ENCODE results near the gene GALR3.

GALR3 gene

DNA sequence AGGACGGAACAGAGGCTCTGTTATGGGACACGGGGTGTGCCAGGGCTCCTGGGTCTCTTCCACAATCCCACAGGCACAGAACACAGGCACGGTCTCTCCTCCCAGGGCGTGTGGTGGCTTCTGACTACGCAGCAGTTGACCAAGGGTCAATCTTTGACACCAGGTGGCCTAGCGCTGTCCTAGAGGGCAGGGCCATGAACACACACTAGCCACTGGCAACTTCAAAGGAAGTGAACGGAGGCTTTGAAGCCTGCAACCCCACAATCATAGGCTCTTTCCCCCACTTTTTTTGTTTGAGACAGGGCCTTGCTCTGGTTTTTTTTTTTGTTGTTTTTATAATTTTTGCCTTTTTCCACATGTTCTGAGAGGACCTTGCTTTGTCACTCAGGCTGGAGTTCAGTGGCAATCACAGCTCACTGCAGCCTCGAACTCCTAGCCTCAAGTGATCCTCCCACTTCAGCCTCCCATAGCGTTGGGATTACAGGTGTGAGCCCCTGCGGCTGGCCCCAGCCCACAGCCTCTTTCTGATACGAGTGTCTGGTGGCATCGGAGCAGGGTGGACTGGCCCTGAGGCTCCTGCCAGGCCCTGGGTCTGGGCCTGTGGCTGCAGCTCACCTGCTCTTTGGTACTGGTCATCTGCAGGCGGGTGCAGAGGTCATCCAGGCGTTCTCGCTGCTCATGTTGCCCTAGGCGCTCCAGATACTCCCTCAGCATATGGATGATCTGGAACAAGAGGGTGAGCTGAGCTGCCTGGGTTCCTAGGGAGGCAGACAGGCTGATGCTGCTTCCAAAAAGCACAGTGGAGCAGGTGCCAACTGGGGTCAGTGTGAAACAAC lies 9.1 kb downstream of the GALR3 start:
- no peak for DNase-seq (ENCODE audit: low spot score)
- in situ Hi-C loops (cut with MboI; ENCODE audit: low pct_unique_long_range_greater_than_20kb, low sequenced_read_pairs, unreplicated experiment) = no loop called here
- TF ChIP-seq, protein P1, sequence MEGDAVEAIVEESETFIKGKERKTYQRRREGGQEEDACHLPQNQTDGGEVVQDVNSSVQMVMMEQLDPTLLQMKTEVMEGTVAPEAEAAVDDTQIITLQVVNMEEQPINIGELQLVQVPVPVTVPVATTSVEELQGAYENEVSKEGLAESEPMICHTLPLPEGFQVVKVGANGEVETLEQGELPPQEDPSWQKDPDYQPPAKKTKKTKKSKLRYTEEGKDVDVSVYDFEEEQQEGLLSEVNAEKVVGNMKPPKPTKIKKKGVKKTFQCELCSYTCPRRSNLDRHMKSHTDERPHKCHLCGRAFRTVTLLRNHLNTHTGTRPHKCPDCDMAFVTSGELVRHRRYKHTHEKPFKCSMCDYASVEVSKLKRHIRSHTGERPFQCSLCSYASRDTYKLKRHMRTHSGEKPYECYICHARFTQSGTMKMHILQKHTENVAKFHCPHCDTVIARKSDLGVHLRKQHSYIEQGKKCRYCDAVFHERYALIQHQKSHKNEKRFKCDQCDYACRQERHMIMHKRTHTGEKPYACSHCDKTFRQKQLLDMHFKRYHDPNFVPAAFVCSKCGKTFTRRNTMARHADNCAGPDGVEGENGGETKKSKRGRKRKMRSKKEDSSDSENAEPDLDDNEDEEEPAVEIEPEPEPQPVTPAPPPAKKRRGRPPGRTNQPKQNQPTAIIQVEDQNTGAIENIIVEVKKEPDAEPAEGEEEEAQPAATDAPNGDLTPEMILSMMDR (IDR thresholded peaks at IDR 0.05; ENCODE audit: extremely low read depth, insufficient read depth, missing control alignments) = no peak

DNA sequence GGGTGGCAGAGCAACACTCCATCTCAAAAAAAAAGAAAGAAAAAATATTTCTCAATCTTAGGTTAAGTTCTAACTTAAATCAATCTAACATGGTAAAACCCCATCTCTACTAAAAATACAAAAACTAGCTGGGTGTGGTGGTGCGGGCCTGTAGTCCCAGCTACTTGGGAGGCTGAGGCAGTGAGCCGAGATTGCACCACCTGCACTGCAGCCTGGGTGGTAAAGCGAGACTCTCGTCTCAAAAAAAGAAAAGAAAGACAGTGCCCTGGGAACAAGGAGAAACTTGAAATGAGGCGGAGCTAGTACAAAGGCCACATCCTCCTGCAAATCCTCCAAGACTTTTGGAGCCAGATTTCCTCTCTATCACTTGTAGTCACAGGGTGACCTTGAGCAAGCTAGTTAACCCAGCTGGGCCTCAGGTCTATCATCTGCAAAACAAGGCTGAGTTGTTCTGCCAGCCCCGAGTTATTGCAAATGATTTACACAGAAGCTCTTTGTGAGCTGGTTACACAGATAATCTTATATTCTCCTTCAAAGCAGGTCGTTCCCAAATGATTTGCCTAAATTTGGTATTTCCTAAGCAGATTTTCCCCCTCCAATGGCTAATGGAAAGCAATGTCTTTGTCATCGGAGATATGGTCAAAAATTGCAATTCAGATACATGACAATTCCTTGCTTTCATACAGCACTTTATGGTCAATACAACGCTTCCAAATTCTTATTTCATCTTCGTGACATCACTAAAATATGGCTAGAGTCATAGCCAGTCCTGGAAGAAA lies 19.0 kb downstream of the GALR3 start:
- DNase-seq (ENCODE audit: low spot score) = no peak
- in situ Hi-C loops (cut with MboI; ENCODE audit: low pct_unique_long_range_greater_than_20kb, low sequenced_read_pairs, unreplicated experiment) = no loop called here
- TF ChIP-seq, protein P1 (IDR thresholded peaks at IDR 0.05; ENCODE audit: extremely low read depth, insufficient read depth, missing control alignments) = no peak

DNA sequence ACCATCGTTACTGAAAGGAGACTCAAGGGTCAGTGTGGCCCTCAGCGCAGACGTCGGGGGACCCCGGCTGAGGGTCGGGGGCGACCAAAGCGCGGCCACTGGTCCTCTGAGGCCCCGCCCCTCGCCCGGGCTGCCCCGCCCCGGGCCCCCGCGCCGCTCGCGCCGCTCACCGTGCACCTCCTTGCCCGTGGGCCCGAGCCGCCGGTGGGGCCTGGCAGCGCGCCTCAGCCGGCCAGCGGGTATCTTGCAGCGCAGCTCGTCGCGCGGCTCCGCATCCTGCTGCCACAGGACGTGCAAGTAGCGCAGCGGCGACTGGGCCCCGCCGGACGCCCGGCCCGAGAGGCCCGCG lies 20.5 kb downstream of the GALR3 start:
- TF ChIP-seq, protein P1 (IDR thresholded peaks at IDR 0.05; ENCODE audit: extremely low read depth, insufficient read depth, missing control alignments) = no peak
- peak; percentile 67 for DNase-seq (ENCODE audit: low spot score)
- in situ Hi-C loops (cut with MboI; ENCODE audit: low pct_unique_long_range_greater_than_20kb, low sequenced_read_pairs, unreplicated experiment) = no loop called here

DNA sequence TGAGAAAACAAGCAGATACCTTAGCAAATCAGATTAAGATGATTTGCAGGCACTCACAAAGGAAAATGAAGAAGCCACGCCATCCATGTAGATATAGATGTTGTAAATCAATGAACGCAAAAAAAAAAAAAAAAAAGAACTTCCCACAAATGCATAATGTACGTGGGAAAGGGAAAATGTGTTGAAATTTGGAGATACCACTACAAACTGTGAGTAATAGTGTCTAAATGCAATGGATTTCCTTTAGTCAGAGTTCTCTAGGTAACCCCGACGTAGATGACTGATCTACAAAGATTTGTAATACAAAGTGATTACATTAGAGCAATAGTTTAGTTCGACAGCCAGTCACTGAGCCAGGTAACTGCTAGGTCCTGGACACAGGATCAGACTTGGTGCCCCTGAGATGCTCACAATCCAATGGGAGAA lies 21.7 kb downstream of the GALR3 start:
- TF ChIP-seq, protein P1 (IDR thresholded peaks at IDR 0.05; ENCODE audit: extremely low read depth, insufficient read depth, missing control alignments) = no peak
- in situ Hi-C loops (cut with MboI; ENCODE audit: low pct_unique_long_range_greater_than_20kb, low sequenced_read_pairs, unreplicated experiment) = no loop called here
- no peak for DNase-seq (ENCODE audit: low spot score)

DNA sequence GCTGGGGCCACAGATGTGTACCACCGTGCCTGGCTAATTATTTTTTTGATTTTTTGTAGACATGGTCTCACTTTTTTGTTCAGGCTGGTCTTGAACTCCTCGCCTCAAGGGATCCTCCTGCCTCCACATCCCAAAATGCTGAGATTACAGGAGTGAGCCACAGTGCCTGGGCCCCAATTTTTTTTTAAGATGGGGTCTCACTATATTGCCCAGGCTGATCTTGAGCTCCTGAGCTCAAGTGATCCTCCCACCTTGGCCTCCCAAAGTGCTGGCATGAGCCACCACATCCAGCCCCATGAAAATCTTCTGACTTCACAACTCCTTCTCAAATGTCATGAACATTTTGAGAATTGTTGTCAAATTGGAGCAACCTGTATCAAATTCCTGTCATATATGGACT lies 23.3 kb downstream of the GALR3 start:
- TF ChIP-seq, protein P1 (IDR thresholded peaks at IDR 0.05; ENCODE audit: extremely low read depth, insufficient read depth, missing control alignments) = no peak
- in situ Hi-C loops (cut with MboI; ENCODE audit: low pct_unique_long_range_greater_than_20kb, low sequenced_read_pairs, unreplicated experiment) = no loop called here
- DNase-seq (ENCODE audit: low spot score) = no peak

DNA sequence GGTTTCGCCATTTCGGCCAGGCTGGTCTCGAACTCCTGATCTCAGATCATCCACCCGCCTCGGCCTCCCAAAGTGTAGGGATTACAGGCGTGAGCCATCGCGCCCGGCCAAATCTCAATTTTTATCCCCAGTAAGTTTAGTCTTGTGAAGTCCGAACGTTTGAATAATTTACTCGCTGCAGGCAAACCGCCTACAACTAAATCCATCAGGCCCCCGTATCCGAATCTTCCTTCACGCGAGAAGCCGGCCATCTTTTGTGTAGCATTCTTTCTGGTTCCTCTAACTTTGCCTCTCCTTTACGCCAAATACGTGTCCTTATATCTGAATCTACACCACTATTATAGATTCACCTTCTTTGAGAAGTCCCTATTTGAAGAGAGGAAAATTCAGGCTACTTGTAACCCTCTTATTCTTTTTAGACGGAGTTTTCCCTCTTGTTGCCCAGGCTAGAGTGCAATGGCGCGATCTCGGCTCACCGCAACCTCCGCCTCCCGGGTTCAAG lies 25.5 kb downstream of the GALR3 start:
- DNase-seq (ENCODE audit: low spot score) = no peak
- TF ChIP-seq, protein P1 (IDR thresholded peaks at IDR 0.05; ENCODE audit: extremely low read depth, insufficient read depth, missing control alignments) = no peak
- in situ Hi-C loops (cut with MboI; ENCODE audit: low pct_unique_long_range_greater_than_20kb, low sequenced_read_pairs, unreplicated experiment) = no loop called here
